H1 (cell line): Measurements from ENCODE around the gene TUBAL3. TPM values are rescaled to one million over a fixed set of nuclear protein-coding genes. Genes with fewer than 3 reads are reported as not detected.

Experiments
- CTCF ChIA-PET: fragments of 300-600 bp; sonication (Branson Sonifier 250); formaldehyde crosslinking; loops from one replicate; lab custom pipeline; 2021; ENCODE audit not compliant: partially characterized antibody; lab: Charles Lee
- POLR2A ChIA-PET: fragments of 300-600 bp; sonication (Branson Sonifier 250); formaldehyde crosslinking; loops from one replicate; lab custom pipeline; 2021; ENCODE audit warnings: inconsistent platforms; ENCODE audit not compliant: partially characterized antibody; lab: Charles Lee
- DNase-seq, 2 experiments: peaks; one replicate each; pipeline versions ENCODE4 v3.0.0 to v3.0.0-alpha.2; 2010 to 2022; ENCODE audit warnings: low spot score in 2 of 2, low read depth in 1 of 2, mixed read lengths in 1 of 2
- FAIRE-seq: peaks from 2 replicates; lab custom pipeline; 2011; peaks lifted over from hg19 to GRCh38; lab: Jason Lieb, UNC
- H2AFZ ChIP-seq: 2 replicates; pipeline ENCODE4 v1.8.1; 2012; ENCODE audit warnings: low read length, inconsistent platforms
- H2AK5ac ChIP-seq: 2 replicates; pipeline ENCODE4 v1.6.1; 2013; ENCODE audit warnings: low read depth, low read length
- H2BK120ac ChIP-seq: replicated peaks from 2 replicates; pipeline ENCODE3; 2013; ENCODE audit warnings: low read depth, low read length, inconsistent platforms
- H2BK12ac ChIP-seq: 2 replicates; pipeline ENCODE4 v1.6.1; 2013; ENCODE audit warnings: low read depth, low read length
- H2BK15ac ChIP-seq: 2 replicates; pipeline ENCODE4 v1.6.1; 2013; ENCODE audit warnings: low read length
- H2BK20ac ChIP-seq: 2 replicates; pipeline ENCODE4 v1.6.1; 2013; ENCODE audit warnings: low read length
- H2BK5ac ChIP-seq: 2 replicates; pipeline ENCODE4 v1.6.1; 2013; ENCODE audit warnings: low read depth, low read length
- H3K14ac ChIP-seq: 2 replicates; pipeline ENCODE4 v1.6.1; 2013; ENCODE audit warnings: inconsistent platforms; ENCODE audit not compliant: insufficient read length
- H3K18ac ChIP-seq: 2 replicates; pipeline ENCODE4 v1.6.1; 2013; ENCODE audit warnings: low read length; ENCODE audit errors: extremely low read depth
- H3K23ac ChIP-seq: 2 replicates; pipeline ENCODE4 v1.6.1; 2013; ENCODE audit warnings: inconsistent platforms; ENCODE audit not compliant: insufficient read length
- H3K23me2 ChIP-seq: 2 replicates; pipeline ENCODE4 v1.6.1; 2013; ENCODE audit warnings: low read depth, low read length
- H3K27ac ChIP-seq: 2 replicates; pipeline ENCODE4 v1.6.1; 2011; ENCODE audit warnings: low read depth, low read length, inconsistent platforms
- H3K27me3 ChIP-seq, 4 experiments: replicated peaks in 1 of 4; 1 replicate in 1 of 4; 2 replicates in 3 of 4; pipeline versions ENCODE4 v1.6.1 to v1.8.1; 2011 to 2013; ENCODE audit warnings: low read length in 3 of 4, mild to moderate bottlenecking in 3 of 4, inconsistent platforms in 2 of 4, mixed read lengths in 2 of 4, moderate library complexity in 1 of 4; ENCODE audit not compliant: control insufficient read depth in 3 of 4, insufficient read depth in 3 of 4; ENCODE audit errors: extremely low read depth in 1 of 4
- H3K36me3 ChIP-seq, 4 experiments: 2 replicates each; pipeline versions ENCODE4 v1.6.1 to v1.8.1; 2011 to 2013; ENCODE audit warnings: mild to moderate bottlenecking in 4 of 4, low read length in 3 of 4, moderate library complexity in 2 of 4, control low read depth in 1 of 4, inconsistent platforms in 1 of 4; ENCODE audit not compliant: insufficient read depth in 4 of 4, control insufficient read depth in 2 of 4
- H3K4ac ChIP-seq: replicated peaks from 2 replicates; pipeline ENCODE3; 2013; ENCODE audit warnings: low read length, low read depth, mixed read lengths, inconsistent platforms; ENCODE audit not compliant: insufficient read length
- H3K4me1 ChIP-seq, 4 experiments: replicated peaks in 1 of 4; 1 replicate in 1 of 4; 2 replicates in 3 of 4; pipeline versions ENCODE4 v1.6.1 to v1.8.1; 2011 to 2013; ENCODE audit warnings: low read length in 3 of 4, inconsistent platforms in 2 of 4, mixed read lengths in 1 of 4; ENCODE audit not compliant: insufficient read depth in 4 of 4, control insufficient read depth in 3 of 4
- H3K4me2 ChIP-seq, 2 experiments: 2 replicates each; pipeline versions ENCODE4 v1.6.1 to v1.8.1; 2011 to 2013; ENCODE audit warnings: low read depth in 2 of 2, low read length in 2 of 2, control low read depth in 1 of 2, inconsistent platforms in 1 of 2, mild to moderate bottlenecking in 1 of 2; ENCODE audit not compliant: insufficient read depth in 1 of 2
- H3K4me3 ChIP-seq, 4 experiments: fragments of 200-600, 300-600 bp in 1 of 4; sonication (generic), shearing (Covaris generic), sonication (Bioruptor Twin) in 1 of 4; 2 replicates each; pipeline versions ENCODE4 v1.5.1 to v1.8.1; 2011 to 2016; ENCODE audit warnings: low read length in 4 of 4, low read depth in 3 of 4, control low read depth in 2 of 4, inconsistent platforms in 2 of 4, mild to moderate bottlenecking in 2 of 4, mixed read lengths in 1 of 4, moderate library complexity in 1 of 4; ENCODE audit not compliant: insufficient read depth in 2 of 4; ENCODE audit errors: extremely low read depth in 1 of 4
- H3K56ac ChIP-seq: replicated peaks from 2 replicates; pipeline ENCODE3; 2013; ENCODE audit warnings: low read depth, mild to moderate bottlenecking, mixed read lengths, low read length, inconsistent platforms; ENCODE audit not compliant: insufficient read length
- H3K79me1 ChIP-seq: 2 replicates; pipeline ENCODE4 v1.6.1; 2013; ENCODE audit warnings: low read depth, low read length, control low read depth
- H3K79me2 ChIP-seq, 2 experiments: 2 replicates each; pipeline versions ENCODE4 v1.6.1 to v1.8.1; 2012 to 2013; ENCODE audit warnings: low read length in 2 of 2, mild to moderate bottlenecking in 2 of 2, inconsistent platforms in 1 of 2; ENCODE audit not compliant: insufficient read depth in 2 of 2, control insufficient read depth in 1 of 2
- H3K9ac ChIP-seq, 4 experiments: replicated peaks in 1 of 4; 1 replicate in 1 of 4; 2 replicates in 3 of 4; pipeline versions ENCODE4 v1.6.1 to v1.8.1; 2011 to 2013; ENCODE audit warnings: low read depth in 3 of 4, low read length in 3 of 4, control low read depth in 2 of 4, mild to moderate bottlenecking in 2 of 4, moderate library complexity in 2 of 4, inconsistent platforms in 1 of 4; ENCODE audit errors: extremely low read depth in 1 of 4
- H3K9me3 ChIP-seq, 2 experiments: 2 replicates each; pipeline versions ENCODE4 v1.6.1 to v1.8.1; 2012 to 2013; ENCODE audit warnings: mild to moderate bottlenecking in 2 of 2, moderate library complexity in 2 of 2, control low read depth in 1 of 2, inconsistent platforms in 1 of 2, low read depth in 1 of 2, low read length in 1 of 2, mixed read lengths in 1 of 2; ENCODE audit not compliant: insufficient read depth in 2 of 2
- H4K20me1 ChIP-seq, 2 experiments: replicated peaks in 1 of 2; 2 replicates each; pipeline versions ENCODE3 to v1.8.1; 2011 to 2013; ENCODE audit warnings: inconsistent platforms in 2 of 2, low read length in 2 of 2, mild to moderate bottlenecking in 1 of 2; ENCODE audit not compliant: insufficient read depth in 2 of 2, control insufficient read depth in 1 of 2
- H4K5ac ChIP-seq: 2 replicates; pipeline ENCODE4 v1.6.1; 2013; ENCODE audit warnings: low read length, low read depth, mixed read lengths, inconsistent platforms; ENCODE audit not compliant: insufficient read length
- H4K8ac ChIP-seq: 2 replicates; pipeline ENCODE4 v1.8.0; 2013; ENCODE audit warnings: mild to moderate bottlenecking, moderate library complexity, low read length, inconsistent platforms; ENCODE audit not compliant: insufficient read depth; ENCODE audit errors: extremely low read depth
- H4K91ac ChIP-seq: replicated peaks from 2 replicates; pipeline ENCODE3; 2013; ENCODE audit warnings: low read length, mixed read lengths, inconsistent platforms; ENCODE audit not compliant: insufficient read length
- BACH1 ChIP-seq: IDR thresholded peaks from 2 replicates; pipeline ENCODE4 v1.6.1; 2012; ENCODE audit warnings: low read length, improper control_type of control experiment
- CHD2 ChIP-seq: IDR thresholded peaks from 2 replicates; pipeline ENCODE4 v1.6.1; 2012; ENCODE audit warnings: low read length, improper control_type of control experiment
- PHF8 ChIP-seq: fragments of 200-600 bp; sonication (generic); conservative IDR thresholded peaks from 2 replicates; pipeline ENCODE4 v1.7.1; 2012; ENCODE audit warnings: low read depth, mild to moderate bottlenecking, inconsistent platforms, low read length, moderate library complexity
- POLR2AphosphoS5 ChIP-seq: IDR thresholded peaks from 2 replicates; pipeline ENCODE4 v1.6.1; 2011; ENCODE audit warnings: low read depth, low read length
- RBBP5 ChIP-seq: IDR thresholded peaks from 2 replicates; pipeline ENCODE4 v1.7.1; 2012; ENCODE audit warnings: low read depth, mild to moderate bottlenecking, inconsistent platforms, low read length, moderate library complexity, borderline replicate concordance
- SIX5 ChIP-seq: IDR thresholded peaks from 2 replicates; pipeline ENCODE4 v1.6.1; 2011; ENCODE audit warnings: mild to moderate bottlenecking, low read depth, low read length
- TEAD4 ChIP-seq: IDR thresholded peaks from 2 replicates; pipeline ENCODE4 v1.6.1; 2012; ENCODE audit warnings: low read depth, low read length, inconsistent platforms, mixed read lengths
- WGBS, 2 experiments: shearing (Covaris generic) in 1 of 2; methylation state at CpG; one replicate each; pipeline versions ENCODE4 v1.1.6 to v1.1.7; 2013 to 2015; ENCODE audit warnings: low lambda C conversion rate in 2 of 2, mixed read lengths in 2 of 2, inconsistent platforms in 1 of 2, low coverage in 1 of 2, missing lambda C conversion rate in 1 of 2; ENCODE audit not compliant: insufficient replicate concordance in 2 of 2, insufficient coverage in 1 of 2, insufficient read length in 1 of 2; ENCODE audit errors: extremely low coverage in 1 of 2, missing lambda C conversion rate in 1 of 2; 5-methylcytosine and 5-hydroxymethylcytosine counted together
- polyA plus RNA-seq, 7 experiments: library from polyadenylated mRNA; depleted of rRNA in 3 of 7; stranded (reverse) in 5 of 7; unstranded in 2 of 7; fragments of >200 nt in 5 of 7; fragments of 200-250 nt in 2 of 7; gene quantifications; 1 replicate in 5 of 7; 2 replicates in 1 of 7; 4 replicates in 1 of 7; pipeline versions ENCODE4 v1.2.1 to v1.2.3, GENCODE V29; 2011 to 2013; ENCODE audit warnings: missing spikeins in 2 of 7, mixed read lengths in 2 of 7
- total RNA-seq: library from RNA; stranded (reverse); fragmentation: NEBNext Ultra II Directional; extraction: Animal tissue kit (Norgen Biotek cat#: 25700); gene quantifications from 2 replicates; pipeline ENCODE4 v1.2.1, GENCODE V29; 2021

Gene TUBAL3
- total and polyA plus RNA-seq, 2 of the 8 experiments (the other 6 are each of a cell fraction or from before 2014, with no cell fraction given): 0.17 TPM; not detected in 1

- no peak overlapping the region for H4K8ac ChIP-seq
- H2BK120ac ChIP-seq: no peak overlapping the region
- peak overlapping the region; percentile 79 for H3K4ac ChIP-seq
- no peak overlapping the region for H2AFZ ChIP-seq
- H3K36me3 ChIP-seq: peaks cover 11 to 31% (median 26%) of the 10 kb centered on the region in 4 experiments
- no peak overlapping the region for H3K14ac ChIP-seq
- H3K79me2 ChIP-seq: peaks cover 0 to 47% of the 10 kb centered on the region in 2 experiments; a peak in 3 of 4 replicates
- no peak overlapping the region for H2BK12ac ChIP-seq
- FAIRE-seq (no peak), DNase-seq (no peak)
- H4K91ac ChIP-seq: no peak overlapping the region
- no peak overlapping the region for H3K27ac ChIP-seq
- H3K23me2 ChIP-seq: peaks cover 2% of the 10 kb centered on the region; the same call in 1 of the 2 replicates
- no peaks in the 10 kb centered on the region for H3K27me3 ChIP-seq
- no peak overlapping the region for H3K23ac ChIP-seq
- H3K18ac ChIP-seq: no peak overlapping the region
- no peak overlapping the region for H2BK5ac ChIP-seq
- ChIA-PET CTCF (no interaction called here), POLR2A (no interaction called here)
- H3K56ac ChIP-seq: no peak overlapping the region
- no peak overlapping the region for H4K5ac ChIP-seq
- H2AK5ac ChIP-seq: no peak overlapping the region
- H3K4me3 ChIP-seq: no peak overlapping the region
- no peak for TF ChIP-seq POLR2AphosphoS5
- TF ChIP-seq CHD2: no peak
- no peak for TF ChIP-seq BACH1
- TF ChIP-seq RBBP5: no peak
- TF ChIP-seq TEAD4: no peak
- TF ChIP-seq PHF8: no peak
- no peak for TF ChIP-seq SIX5
- H4K20me1 ChIP-seq: peaks cover 0 to 2% of the 10 kb centered on the region in 2 experiments
- H3K4me2 ChIP-seq: peak overlapping the region in 1 of 2 experiments; percentile 15; a peak in 2 of 4 replicates
- H3K4me1 ChIP-seq: peaks cover 2 to 3% (median 2%) of the 10 kb centered on the region in 4 experiments; a peak in 4 of 7 replicates
- H3K9ac ChIP-seq: no peak overlapping the region
- WGBS, 2 experiments: 86% methylated on average over 8 of the region's 8 CpGs; no CpG with 5 or more reads in 1 of the 2 experiments
- H2BK15ac ChIP-seq: no peak overlapping the region
- H3K9me3 ChIP-seq: no peaks in the 10 kb centered on the region
- no peaks in the 10 kb centered on the region for H3K79me1 ChIP-seq
- H2BK20ac ChIP-seq: no peak overlapping the region
Measured at GRCh38 chr10:5449823-5450222, 45.2 kb upstream of the TUBAL3 start.
